A549 (cell line): ENCODE data around the gene PLPPR1. TPM values are rescaled to one million over a fixed set of nuclear protein-coding genes. Genes with fewer than 3 reads are reported as not detected.

Source experiments
- ATAC-seq, 2 experiments: fragments of 200-7000 bp in 1 of 2; fragments of >200 bp in 1 of 2; cut with Nextera tagmentation in 1 of 2; cut with Tn5 transposase in 1 of 2; 3 replicates each; pipeline versions ENCODE4 v1.8.0 to v1.9.1; 2018 to 2020; ENCODE audit warnings: mild to moderate bottlenecking in 1 of 2, moderate library complexity in 1 of 2
- CTCF ChIA-PET: fragments of 300-600 bp; sonication (Branson Sonifier 250); formaldehyde crosslinking; extraction: SDS; loops from one replicate; lab custom pipeline; 2021; ENCODE audit warnings: antibody characterized with exemption, inconsistent platforms; lab: Yijun Ruan, JAX
- POLR2A ChIA-PET: fragments of 350-600 bp; formaldehyde crosslinking; extraction: SDS; loops from one replicate; lab custom pipeline; 2021; ENCODE audit warnings: antibody characterized with exemption, inconsistent platforms; lab: Yijun Ruan, JAX
- DNase-seq, 2 experiments: peaks; one replicate each; pipeline versions ENCODE4 v3.0.0 to v3.0.0-alpha.2; 2011 to 2016; ENCODE audit warnings: low read depth in 1 of 2, low spot score in 1 of 2
- FAIRE-seq: peaks from 2 replicates; lab custom pipeline; 2011; peaks lifted over from hg19 to GRCh38; lab: Jason Lieb, UNC
- H3K27ac ChIP-seq, 2 experiments: fragments of >200 bp; sonication (Bioruptor Twin); formaldehyde crosslinking; 3 replicates each; pipeline ENCODE4 v1.5.1; 2016 to 2017
- H3K4me1 ChIP-seq: fragments of >200 bp; sonication (Bioruptor Twin); formaldehyde crosslinking; 3 replicates; pipeline ENCODE4 v1.6.1; 2016
- H3K4me2 ChIP-seq: fragments of >200 bp; sonication (Bioruptor Twin); formaldehyde crosslinking; 3 replicates; pipeline ENCODE4 v1.6.1; 2016
- H3K4me3 ChIP-seq: fragments of >200 bp; sonication (Bioruptor Twin); formaldehyde crosslinking; 3 replicates; pipeline ENCODE4 v1.5.1; 2016
- H3K9me3 ChIP-seq: fragments of >200 bp; sonication (Bioruptor Twin); formaldehyde crosslinking; 3 replicates; pipeline ENCODE4 v1.6.1; 2016
- BHLHE40 ChIP-seq: IDR thresholded peaks from 2 replicates; pipeline ENCODE4 v1.6.1; 2012; ENCODE audit warnings: low read depth, low read length, inconsistent platforms
- EHF ChIP-seq: fragments of 250-450 bp; sonication (Bioruptor Pico); IDR thresholded peaks from 2 replicates; pipeline ENCODE4 v1.5.0; 2020; ENCODE audit warnings: mild to moderate bottlenecking
- EP300 ChIP-seq, 2 experiments: fragments of >200 bp; sonication (Bioruptor Twin); formaldehyde crosslinking; IDR thresholded peaks; 2 replicates in 1 of 2; 3 replicates in 1 of 2; pipeline ENCODE4 v1.6.1; 2016 to 2017
- ESRRA ChIP-seq: fragments of 150-350 bp; IDR thresholded peaks from 2 replicates; pipeline ENCODE4 v1.6.1; 2014; ENCODE audit warnings: mild to moderate bottlenecking, low read length, borderline replicate concordance
- FOSB ChIP-seq: fragments of 250-450 bp; sonication (Bioruptor Pico); IDR thresholded peaks from 2 replicates; pipeline ENCODE4 v1.5.0; 2020; ENCODE audit warnings: mild to moderate bottlenecking, moderate library complexity
- KDM1A ChIP-seq: fragments of 200-600 bp; sonication (generic); IDR thresholded peaks from 2 replicates; pipeline ENCODE4 v1.6.1; 2016; ENCODE audit warnings: low read depth, mild to moderate bottlenecking
- PHF8 ChIP-seq: fragments of 200-600 bp; sonication (generic); IDR thresholded peaks from 2 replicates; pipeline ENCODE4 v1.6.1; 2016; ENCODE audit warnings: low read depth, mild to moderate bottlenecking, antibody characterized with exemption, moderate library complexity, borderline replicate concordance
- POLR2AphosphoS2 ChIP-seq: conservative IDR thresholded peaks from 2 replicates; pipeline ENCODE4 v1.6.1; 2012; ENCODE audit warnings: low read length, improper control_type of control experiment, inconsistent platforms
- RAD21 ChIP-seq, 2 experiments: fragments of >200 bp in 1 of 2; sonication (Bioruptor Twin) in 1 of 2; formaldehyde crosslinking in 1 of 2; IDR thresholded peaks in 1 of 2; conservative IDR thresholded peaks in 1 of 2; 2 replicates in 1 of 2; 3 replicates in 1 of 2; pipeline ENCODE4 v1.6.1; 2012 to 2018; ENCODE audit warnings: inconsistent platforms in 1 of 2
- RCOR1 ChIP-seq: fragments of 150-350 bp; IDR thresholded peaks from 2 replicates; pipeline ENCODE4 v1.6.1; 2014; ENCODE audit warnings: antibody characterized with exemption, low read length, low read depth
- RNF2 ChIP-seq: fragments of 200-600 bp; sonication (generic); IDR thresholded peaks from 2 replicates; pipeline ENCODE4 v1.6.1; 2016; ENCODE audit warnings: low read depth, mild to moderate bottlenecking, antibody characterized with exemption, moderate library complexity, borderline replicate concordance
- ZC3H11A ChIP-seq: fragments of 450-650 bp; IDR thresholded peaks from 2 replicates; pipeline ENCODE4 v1.6.1; 2014; ENCODE audit warnings: antibody characterized with exemption, mild to moderate bottlenecking
- ZNF302 ChIP-seq: fragments of 250-450 bp; sonication (Bioruptor Pico); IDR thresholded peaks from 2 replicates; pipeline ENCODE4 v1.9.0; 2021; ENCODE audit warnings: inconsistent platforms, mild to moderate bottlenecking, moderate library complexity
- WGBS: methylation state at CpG from one replicate; pipeline ENCODE4 v1.1.6; 2017; ENCODE audit errors: missing lambda C conversion rate; 5-methylcytosine and 5-hydroxymethylcytosine counted together
- polyA plus RNA-seq, 4 experiments: library from polyadenylated mRNA; depleted of rRNA in 3 of 4; stranded (reverse); fragments of >200 nt; fragmentation: RNase III in 1 of 4; extraction: RNeasy Plus Mini Kit Qiagen cat#74134 plus additional on column Dnase treatment in 1 of 4; gene quantifications; 2 replicates in 3 of 4; 3 replicates in 1 of 4; pipeline ENCODE4 v1.2.3, GENCODE V29; 2011 to 2017
- TF ChIP-seq, protein P1 (sequence below): fragments of >200 bp; sonication (Bioruptor Twin); formaldehyde crosslinking; IDR thresholded peaks from 2 replicates; pipeline ENCODE4 v1.6.1; 2016
- TF ChIP-seq, protein P2 (sequence below): fragments of >200 bp; sonication (Bioruptor Twin); formaldehyde crosslinking; IDR thresholded peaks from 3 replicates; pipeline ENCODE4 v1.5.1; 2016
- TF ChIP-seq, protein P3 (sequence below): fragments of >200 bp; sonication (Bioruptor Twin); formaldehyde crosslinking; IDR thresholded peaks from 3 replicates; pipeline ENCODE4 v1.6.1; 2016
- TF ChIP-seq, protein P4 (sequence below): fragments of 150-350 bp; IDR thresholded peaks from 2 replicates; pipeline ENCODE4 v1.6.1; 2014; ENCODE audit warnings: low read depth, mild to moderate bottlenecking, low read length
- TF ChIP-seq, protein P5 (sequence below): fragments of 450-650 bp; IDR thresholded peaks from 2 replicates; pipeline ENCODE4 v1.6.1; 2014; ENCODE audit warnings: antibody characterized with exemption

Gene PLPPR1
- polyA plus RNA-seq, 2 of the 4 experiments (the other 2 are of a cell fraction): 0.06 to 1.2 TPM

DNA sequence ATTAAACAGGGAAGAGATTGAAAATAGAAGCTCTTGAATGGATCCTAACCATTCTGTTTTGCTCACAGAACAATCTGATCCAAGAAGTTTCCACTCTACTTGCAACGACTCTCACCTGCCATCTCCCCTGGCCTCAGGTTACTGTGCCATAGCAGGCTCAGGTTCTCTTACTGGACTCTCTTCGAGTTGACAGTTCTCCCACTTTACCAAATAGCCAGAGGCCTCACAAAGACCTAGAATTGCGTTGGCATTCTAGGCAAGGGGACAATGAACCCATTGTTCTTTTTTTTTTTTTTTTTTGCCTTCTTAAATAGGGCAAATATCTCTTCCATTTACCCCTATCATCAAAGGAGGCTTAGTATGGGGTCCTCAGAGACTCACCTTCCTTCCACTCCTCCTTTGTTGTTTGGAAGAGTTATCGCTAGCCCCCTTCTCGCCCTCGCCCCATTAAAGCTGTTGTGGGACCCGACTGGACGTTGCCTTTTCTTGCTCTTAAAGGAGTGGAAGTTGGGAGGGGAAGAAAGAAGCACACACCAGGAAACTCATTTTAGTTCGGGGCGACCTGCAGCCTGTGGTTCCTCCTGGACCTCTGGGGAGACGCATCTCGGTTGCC lies 688 bp upstream of the PLPPR1 start (continued):
- TF ChIP-seq, protein P1, sequence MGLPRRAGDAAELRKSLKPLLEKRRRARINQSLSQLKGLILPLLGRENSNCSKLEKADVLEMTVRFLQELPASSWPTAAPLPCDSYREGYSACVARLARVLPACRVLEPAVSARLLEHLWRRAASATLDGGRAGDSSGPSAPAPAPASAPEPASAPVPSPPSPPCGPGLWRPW: no peak
- no peak for TF ChIP-seq ZC3H11A
- no peak for TF ChIP-seq PHF8
- TF ChIP-seq, protein P2, sequence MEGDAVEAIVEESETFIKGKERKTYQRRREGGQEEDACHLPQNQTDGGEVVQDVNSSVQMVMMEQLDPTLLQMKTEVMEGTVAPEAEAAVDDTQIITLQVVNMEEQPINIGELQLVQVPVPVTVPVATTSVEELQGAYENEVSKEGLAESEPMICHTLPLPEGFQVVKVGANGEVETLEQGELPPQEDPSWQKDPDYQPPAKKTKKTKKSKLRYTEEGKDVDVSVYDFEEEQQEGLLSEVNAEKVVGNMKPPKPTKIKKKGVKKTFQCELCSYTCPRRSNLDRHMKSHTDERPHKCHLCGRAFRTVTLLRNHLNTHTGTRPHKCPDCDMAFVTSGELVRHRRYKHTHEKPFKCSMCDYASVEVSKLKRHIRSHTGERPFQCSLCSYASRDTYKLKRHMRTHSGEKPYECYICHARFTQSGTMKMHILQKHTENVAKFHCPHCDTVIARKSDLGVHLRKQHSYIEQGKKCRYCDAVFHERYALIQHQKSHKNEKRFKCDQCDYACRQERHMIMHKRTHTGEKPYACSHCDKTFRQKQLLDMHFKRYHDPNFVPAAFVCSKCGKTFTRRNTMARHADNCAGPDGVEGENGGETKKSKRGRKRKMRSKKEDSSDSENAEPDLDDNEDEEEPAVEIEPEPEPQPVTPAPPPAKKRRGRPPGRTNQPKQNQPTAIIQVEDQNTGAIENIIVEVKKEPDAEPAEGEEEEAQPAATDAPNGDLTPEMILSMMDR: no peak
- TF ChIP-seq FOSB (CRISPR knock-in tag): no peak

- H3K27ac ChIP-seq: peak overlapping the region in 1 of 2 experiments; percentile 63; a peak in 1 of 6 replicates
- 22% methylated on average over 38 of the region's 38 CpGs for WGBS
- H3K4me1 ChIP-seq: 0 out of 3 replicates have a peak, but pooled peaks cover 2% of the 10 kb centered on the region
- ChIA-PET CTCF (interaction anchor here (1.1 to 1.9 kb wide), 2 partner anchors 10 to 282 kb away, joined by 4 read pairs; no protein-coding TSS in a partner anchor), POLR2A (no interaction called here)
- ATAC-seq: no peak; a peak in 1 of 6 replicates
- no peak for DNase-seq
- no peak for FAIRE-seq
- H3K4me2 ChIP-seq: peak overlapping the region; percentile 88
- TF ChIP-seq, protein P1: no peak
- no peak for TF ChIP-seq EHF (CRISPR knock-in tag)
- TF ChIP-seq, protein P3, sequence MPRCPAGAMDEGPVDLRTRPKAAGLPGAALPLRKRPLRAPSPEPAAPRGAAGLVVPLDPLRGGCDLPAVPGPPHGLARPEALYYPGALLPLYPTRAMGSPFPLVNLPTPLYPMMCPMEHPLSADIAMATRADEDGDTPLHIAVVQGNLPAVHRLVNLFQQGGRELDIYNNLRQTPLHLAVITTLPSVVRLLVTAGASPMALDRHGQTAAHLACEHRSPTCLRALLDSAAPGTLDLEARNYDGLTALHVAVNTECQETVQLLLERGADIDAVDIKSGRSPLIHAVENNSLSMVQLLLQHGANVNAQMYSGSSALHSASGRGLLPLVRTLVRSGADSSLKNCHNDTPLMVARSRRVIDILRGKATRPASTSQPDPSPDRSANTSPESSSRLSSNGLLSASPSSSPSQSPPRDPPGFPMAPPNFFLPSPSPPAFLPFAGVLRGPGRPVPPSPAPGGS: no peak
- no peak for TF ChIP-seq POLR2AphosphoS2
- TF ChIP-seq, protein P2: no peak
- TF ChIP-seq ZNF302 (CRISPR knock-in tag): no peak
- no peak for TF ChIP-seq BHLHE40
- no peak for TF ChIP-seq ZC3H11A
- TF ChIP-seq EP300 (IDR thresholded peaks at IDR 0.05): no peak
- TF ChIP-seq KDM1A: no peak
- TF ChIP-seq, protein P4, sequence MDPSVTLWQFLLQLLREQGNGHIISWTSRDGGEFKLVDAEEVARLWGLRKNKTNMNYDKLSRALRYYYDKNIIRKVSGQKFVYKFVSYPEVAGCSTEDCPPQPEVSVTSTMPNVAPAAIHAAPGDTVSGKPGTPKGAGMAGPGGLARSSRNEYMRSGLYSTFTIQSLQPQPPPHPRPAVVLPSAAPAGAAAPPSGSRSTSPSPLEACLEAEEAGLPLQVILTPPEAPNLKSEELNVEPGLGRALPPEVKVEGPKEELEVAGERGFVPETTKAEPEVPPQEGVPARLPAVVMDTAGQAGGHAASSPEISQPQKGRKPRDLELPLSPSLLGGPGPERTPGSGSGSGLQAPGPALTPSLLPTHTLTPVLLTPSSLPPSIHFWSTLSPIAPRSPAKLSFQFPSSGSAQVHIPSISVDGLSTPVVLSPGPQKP: no peak
- TF ChIP-seq, protein P5, sequence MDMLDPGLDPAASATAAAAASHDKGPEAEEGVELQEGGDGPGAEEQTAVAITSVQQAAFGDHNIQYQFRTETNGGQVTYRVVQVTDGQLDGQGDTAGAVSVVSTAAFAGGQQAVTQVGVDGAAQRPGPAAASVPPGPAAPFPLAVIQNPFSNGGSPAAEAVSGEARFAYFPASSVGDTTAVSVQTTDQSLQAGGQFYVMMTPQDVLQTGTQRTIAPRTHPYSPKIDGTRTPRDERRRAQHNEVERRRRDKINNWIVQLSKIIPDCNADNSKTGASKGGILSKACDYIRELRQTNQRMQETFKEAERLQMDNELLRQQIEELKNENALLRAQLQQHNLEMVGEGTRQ: no peak
- TF ChIP-seq RCOR1: no peak
- TF ChIP-seq RNF2: no peak
- TF ChIP-seq RAD21 (conservative IDR thresholded peaks at IDR 0.05 in 1 of 2, IDR thresholded peaks at IDR 0.05 in 1 of 2): no peak
- TF ChIP-seq ESRRA: no peak
- H3K9me3 ChIP-seq: no peaks in the 10 kb centered on the region
- H3K4me3 ChIP-seq: peak overlapping the region; percentile 70
Observed at GRCh38 chr9:101029315-101030085, 973 bp downstream of the PLPPR1 start.
